Pericardium fibroblast (primary cell): ENCODE measurements around the gene SRRM2. TPM values are rescaled to one million over a fixed set of nuclear protein-coding genes. Genes with fewer than 3 reads are reported as not detected.

ENCODE experiments used
- total RNA-seq: library from RNA; depleted of rRNA; stranded (reverse); fragments of >200 nt; gene quantifications from 2 replicates; pipeline ENCODE4 v1.2.3, GENCODE V29; 2015

SRRM2 gene
- total RNA-seq = 75.3 and 87.8 TPM in 2 replicates

GRCh38 chr16:2752035-2752849 lies at the start of gene SRRM2:
SRRM2 (plus strand) TSS chr16:2752638; CDS start chr16:2756365, 3,727 bp downstream.

GRCh38 chr16:2720064-2720457 lies 32.4 kb upstream of the SRRM2 start, which contains the start of gene PRSS27:
PRSS27 (minus strand) TSS chr16:2720224; CDS start chr16:2720160, 64 bp downstream.

GRCh38 chr16:2777231-2777902 lies 24.9 kb downstream of the SRRM2 start, which contains the start of gene ELOB:
ELOB (minus strand) TSS chr16:2777280; CDS start chr16:2777239, 41 bp downstream.

DNA sequence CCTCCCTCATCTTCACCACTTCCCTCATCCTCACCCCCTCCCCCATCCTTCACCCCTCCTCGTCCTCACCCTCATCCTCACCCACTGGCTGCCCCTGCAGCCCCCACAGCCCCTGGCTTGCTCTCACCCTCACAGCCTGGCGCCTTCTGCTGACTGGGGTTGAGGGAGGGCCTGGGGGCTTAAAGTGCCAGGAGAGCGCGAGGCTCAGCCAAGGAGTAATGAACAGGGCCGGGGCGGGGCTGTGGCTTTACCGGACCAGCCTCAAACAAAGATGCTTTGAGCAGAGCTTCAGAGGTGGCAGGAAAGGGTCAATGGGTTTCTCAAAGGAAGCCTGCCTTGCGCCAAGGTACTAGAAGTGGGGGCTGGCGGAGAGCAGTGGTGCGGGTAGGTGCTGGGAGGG lies 35.0 kb downstream of the SRRM2 start, which contains the start of gene PRSS33:
Gene PRSS33 (minus strand): TSS at position 155 of the 400 bp plus-strand sequence. CDS start 1,013 bp downstream, outside the sequence.

GRCh38 chr16:2816751-2817339 lies 64.4 kb downstream of the SRRM2 start, which contains the start of gene PRSS21:
PRSS21 (plus strand) TSS chr16:2817237; CDS start chr16:2817269, 32 bp downstream.

Other genes with a start within 250 kb of the SRRM2 start
- gene ATP6V0C, start 238.7 kb upstream of the SRRM2 start, total RNA-seq = 28.6 and 45.0 TPM in 2 replicates
- gene AMDHD2, start 232.3 kb upstream of the SRRM2 start, total RNA-seq = 40.1 and 46.6 TPM in 2 replicates
- gene CEMP1, start 221.2 kb upstream of the SRRM2 start, total RNA-seq = not detected in 2 replicates
- 16.1 and 17.2 TPM in 2 replicates for gene PDPK1, start 214.6 kb upstream of the SRRM2 start, total RNA-seq
- gene KCTD5, start 70.1 kb upstream of the SRRM2 start, total RNA-seq = 19.1 and 28.0 TPM in 2 replicates
- gene PRSS27, start 32.4 kb upstream of the SRRM2 start, total RNA-seq = 0.23 and 3.6 TPM in 2 replicates
- 326 and 385 TPM in 2 replicates for gene ELOB, start 24.6 kb downstream of the SRRM2 start, total RNA-seq
- not detected in 2 replicates for gene PRSS33, start 34.9 kb downstream of the SRRM2 start, total RNA-seq
- not detected in 2 replicates for gene PRSS41, start 45.8 kb downstream of the SRRM2 start, total RNA-seq
- gene PRSS21, start 64.6 kb downstream of the SRRM2 start, total RNA-seq = 3.8 TPM in 1 of 2 replicates, not detected in the other
- 2.1 and 2.5 TPM in 2 replicates for gene ZG16B, start 77.7 kb downstream of the SRRM2 start, total RNA-seq
- gene PRSS22, start 105.5 kb downstream of the SRRM2 start, total RNA-seq = not detected in 2 replicates
- 74.9 and 165 TPM in 2 replicates for gene FLYWCH2, start 130.6 kb downstream of the SRRM2 start, total RNA-seq
- gene FLYWCH1, start 159.3 kb downstream of the SRRM2 start, total RNA-seq = 27.7 and 33.2 TPM in 2 replicates
- 0.23 and 1.8 TPM in 2 replicates for gene KREMEN2, start 211.6 kb downstream of the SRRM2 start, total RNA-seq
- gene PAQR4, start 216.7 kb downstream of the SRRM2 start, total RNA-seq = 1.8 and 4.0 TPM in 2 replicates
- gene PKMYT1, start 227.8 kb downstream of the SRRM2 start, total RNA-seq = 2.7 and 3.0 TPM in 2 replicates